Neural cell (in vitro differentiated cells): ENCODE results near the gene OR12D3. TPM values are rescaled to one million over a fixed set of nuclear protein-coding genes. Genes with fewer than 3 reads are reported as not detected.

Experiments
- H2AFZ ChIP-seq: fragments of 200-600, 300-800 bp; sonication (generic), shearing (Covaris generic); 2 replicates; pipeline ENCODE4 v1.6.0; 2014; ENCODE audit warnings: low read depth, mild to moderate bottlenecking, antibody characterized with exemption, low read length, moderate library complexity
- H3F3A ChIP-seq: fragments of 200-600 bp; shearing (Covaris generic); 2 replicates; pipeline ENCODE4 v1.6.1; 2016; ENCODE audit warnings: mild to moderate bottlenecking, moderate library complexity, mixed read lengths, antibody characterized with exemption, low read length; ENCODE audit not compliant: insufficient read depth, poor library complexity, severe bottlenecking
- H3K27ac ChIP-seq: fragments of 200-600, 300-800 bp; sonication (generic), shearing (Covaris generic); 2 replicates; pipeline ENCODE4 v1.5.1; 2014; ENCODE audit warnings: mild to moderate bottlenecking, low read length, moderate library complexity
- H3K27me3 ChIP-seq: fragments of 300-800, 200-600 bp; sonication (generic), shearing (Covaris generic); 2 replicates; pipeline ENCODE4 v1.6.0; 2014; ENCODE audit warnings: mild to moderate bottlenecking, low read depth, low read length, moderate library complexity; ENCODE audit not compliant: insufficient read depth
- H3K36me3 ChIP-seq: fragments of 300-800, 200-600 bp; sonication (generic), shearing (Covaris generic); 2 replicates; pipeline ENCODE4 v1.5.1; 2014; ENCODE audit warnings: mild to moderate bottlenecking, antibody characterized with exemption, low read length, moderate library complexity; ENCODE audit not compliant: insufficient read depth
- H3K4me2 ChIP-seq: fragments of 300-800, 200-600 bp; sonication (generic), shearing (Covaris generic); 2 replicates; pipeline ENCODE4 v1.6.0; 2014; ENCODE audit warnings: mild to moderate bottlenecking, low read length
- H3K4me3 ChIP-seq: fragments of 300-800, 200-600 bp; sonication (generic), shearing (Covaris generic); 2 replicates; pipeline ENCODE4 v1.5.1; 2014; ENCODE audit warnings: mild to moderate bottlenecking, low read length, moderate library complexity
- H3K79me2 ChIP-seq: fragments of 200-600 bp; shearing (Covaris generic); replicated peaks from 2 replicates; pipeline ENCODE4 v1.6.0; 2014; ENCODE audit warnings: mild to moderate bottlenecking, low read length, moderate library complexity; ENCODE audit not compliant: insufficient read depth
- H3K9ac ChIP-seq: fragments of 300-800, 200-600 bp; sonication (generic), shearing (Covaris generic); 2 replicates; pipeline ENCODE4 v1.6.1; 2016; ENCODE audit warnings: mild to moderate bottlenecking, low read length, mixed read lengths
- H3K9me2 ChIP-seq: fragments of 200-600 bp; shearing (Covaris generic); 2 replicates; pipeline ENCODE4 v1.6.1; 2016; ENCODE audit warnings: mild to moderate bottlenecking, low read length, mixed read lengths; ENCODE audit not compliant: insufficient read depth
- H3K9me3 ChIP-seq: fragments of 200-600, 300-800 bp; sonication (generic), shearing (Covaris generic); 2 replicates; pipeline ENCODE4 v1.6.1; 2016; ENCODE audit warnings: mild to moderate bottlenecking, mixed run types, low read length, moderate library complexity, mixed read lengths
- H4K20me1 ChIP-seq: fragments of 200-600 bp; shearing (Covaris generic); 2 replicates; pipeline ENCODE4 v1.6.1; 2016; ENCODE audit warnings: mild to moderate bottlenecking, mixed run types; ENCODE audit not compliant: insufficient read depth
- EP300 ChIP-seq: fragments of 450-650 bp; conservative IDR thresholded peaks from 2 replicates; pipeline ENCODE4 v1.6.1; 2014; ENCODE audit warnings: antibody characterized with exemption, mild to moderate bottlenecking, moderate library complexity; ENCODE audit not compliant: poor library complexity, severe bottlenecking
- EZH2 ChIP-seq: fragments of 200-600, 300-800 bp; shearing (Covaris generic), sonication (generic); IDR thresholded peaks from 2 replicates; pipeline ENCODE4 v1.6.1; 2014; ENCODE audit warnings: antibody characterized with exemption, low read length, borderline replicate concordance, mild to moderate bottlenecking; ENCODE audit not compliant: insufficient read depth, poor library complexity, severe bottlenecking
- MXI1 ChIP-seq: fragments of 450-650 bp; conservative IDR thresholded peaks from 2 replicates; pipeline ENCODE4 v1.6.1; 2014; ENCODE audit warnings: antibody characterized with exemption, mild to moderate bottlenecking; ENCODE audit not compliant: poor library complexity, severe bottlenecking
- POLR2AphosphoS5 ChIP-seq: IDR thresholded peaks from 2 replicates; pipeline ENCODE4 v1.6.1; 2012
- RAD21 ChIP-seq: fragments of 450-650 bp; conservative IDR thresholded peaks from 2 replicates; pipeline ENCODE4 v1.6.1; 2014; ENCODE audit warnings: antibody characterized with exemption, mild to moderate bottlenecking, moderate library complexity
- SMC3 ChIP-seq: fragments of 450-650 bp; conservative IDR thresholded peaks from 2 replicates; pipeline ENCODE4 v1.6.1; 2014; ENCODE audit warnings: antibody characterized with exemption, mild to moderate bottlenecking, moderate library complexity; ENCODE audit not compliant: poor library complexity
- TAF1 ChIP-seq: IDR thresholded peaks from 2 replicates; pipeline ENCODE4 v1.6.1; 2012; ENCODE audit warnings: low read depth
- polyA plus RNA-seq: library from polyadenylated mRNA; depleted of rRNA; stranded (reverse); fragments of >200 nt; gene quantifications from 2 replicates; pipeline ENCODE4 v1.2.3, GENCODE V29; 2014
- TF ChIP-seq, protein P1 (sequence below): fragments of 450-650 bp; IDR thresholded peaks from 2 replicates; pipeline ENCODE4 v1.5.1; 2014; ENCODE audit warnings: antibody characterized with exemption, mild to moderate bottlenecking, moderate library complexity; ENCODE audit not compliant: poor library complexity, severe bottlenecking
- TF ChIP-seq, protein P2 (sequence below): IDR thresholded peaks from 2 replicates; pipeline ENCODE4 v1.6.1; 2012; ENCODE audit warnings: borderline replicate concordance

The OR12D3 gene
- polyA plus RNA-seq, 1 donor from 2014 or later = not detected

DNA sequence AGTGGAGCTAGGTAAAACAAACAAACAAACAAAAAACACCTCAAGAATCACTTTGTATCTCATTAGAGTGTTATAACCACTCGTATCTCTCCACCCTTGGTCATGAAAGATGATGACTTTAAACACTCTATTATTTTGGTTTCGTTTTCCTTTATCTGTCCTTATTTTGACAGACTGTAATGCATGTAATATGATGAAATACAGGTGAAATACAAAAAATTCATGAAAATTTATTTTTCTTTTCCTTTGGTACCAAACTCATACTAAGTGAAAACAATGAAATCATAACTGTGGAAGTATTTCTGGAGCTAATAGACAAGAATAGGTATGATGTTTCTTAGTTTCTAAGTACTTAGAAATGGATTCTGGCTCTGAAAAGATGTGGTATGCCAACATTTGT, 24.4 kb upstream of the OR12D3 start:
- Histone ChIP-seq H3K36me3 (no peaks in the 10 kb centered on the region), H3K9ac (no peak overlapping the region), H3K79me2 (no peaks in the 10 kb centered on the region), H3K9me3 (no peaks in the 10 kb centered on the region), H3K27me3 (no peaks in the 10 kb centered on the region), H3K4me2 (no peak overlapping the region), H3K27ac (no peak overlapping the region), H3K4me3 (no peak overlapping the region), H3K9me2 (no peaks in the 10 kb centered on the region), H2AFZ (no peak overlapping the region), H3F3A (no peaks in the 10 kb centered on the region), H4K20me1 (no peaks in the 10 kb centered on the region)
- TF ChIP-seq, protein P1, sequence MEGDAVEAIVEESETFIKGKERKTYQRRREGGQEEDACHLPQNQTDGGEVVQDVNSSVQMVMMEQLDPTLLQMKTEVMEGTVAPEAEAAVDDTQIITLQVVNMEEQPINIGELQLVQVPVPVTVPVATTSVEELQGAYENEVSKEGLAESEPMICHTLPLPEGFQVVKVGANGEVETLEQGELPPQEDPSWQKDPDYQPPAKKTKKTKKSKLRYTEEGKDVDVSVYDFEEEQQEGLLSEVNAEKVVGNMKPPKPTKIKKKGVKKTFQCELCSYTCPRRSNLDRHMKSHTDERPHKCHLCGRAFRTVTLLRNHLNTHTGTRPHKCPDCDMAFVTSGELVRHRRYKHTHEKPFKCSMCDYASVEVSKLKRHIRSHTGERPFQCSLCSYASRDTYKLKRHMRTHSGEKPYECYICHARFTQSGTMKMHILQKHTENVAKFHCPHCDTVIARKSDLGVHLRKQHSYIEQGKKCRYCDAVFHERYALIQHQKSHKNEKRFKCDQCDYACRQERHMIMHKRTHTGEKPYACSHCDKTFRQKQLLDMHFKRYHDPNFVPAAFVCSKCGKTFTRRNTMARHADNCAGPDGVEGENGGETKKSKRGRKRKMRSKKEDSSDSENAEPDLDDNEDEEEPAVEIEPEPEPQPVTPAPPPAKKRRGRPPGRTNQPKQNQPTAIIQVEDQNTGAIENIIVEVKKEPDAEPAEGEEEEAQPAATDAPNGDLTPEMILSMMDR = no peak
- TF ChIP-seq MXI1 = no peak
- no peak for TF ChIP-seq EP300
- no peak for TF ChIP-seq POLR2AphosphoS5
- TF ChIP-seq SMC3 = no peak
- no peak for TF ChIP-seq RAD21
- TF ChIP-seq TAF1 = no peak
- TF ChIP-seq, protein P2, sequence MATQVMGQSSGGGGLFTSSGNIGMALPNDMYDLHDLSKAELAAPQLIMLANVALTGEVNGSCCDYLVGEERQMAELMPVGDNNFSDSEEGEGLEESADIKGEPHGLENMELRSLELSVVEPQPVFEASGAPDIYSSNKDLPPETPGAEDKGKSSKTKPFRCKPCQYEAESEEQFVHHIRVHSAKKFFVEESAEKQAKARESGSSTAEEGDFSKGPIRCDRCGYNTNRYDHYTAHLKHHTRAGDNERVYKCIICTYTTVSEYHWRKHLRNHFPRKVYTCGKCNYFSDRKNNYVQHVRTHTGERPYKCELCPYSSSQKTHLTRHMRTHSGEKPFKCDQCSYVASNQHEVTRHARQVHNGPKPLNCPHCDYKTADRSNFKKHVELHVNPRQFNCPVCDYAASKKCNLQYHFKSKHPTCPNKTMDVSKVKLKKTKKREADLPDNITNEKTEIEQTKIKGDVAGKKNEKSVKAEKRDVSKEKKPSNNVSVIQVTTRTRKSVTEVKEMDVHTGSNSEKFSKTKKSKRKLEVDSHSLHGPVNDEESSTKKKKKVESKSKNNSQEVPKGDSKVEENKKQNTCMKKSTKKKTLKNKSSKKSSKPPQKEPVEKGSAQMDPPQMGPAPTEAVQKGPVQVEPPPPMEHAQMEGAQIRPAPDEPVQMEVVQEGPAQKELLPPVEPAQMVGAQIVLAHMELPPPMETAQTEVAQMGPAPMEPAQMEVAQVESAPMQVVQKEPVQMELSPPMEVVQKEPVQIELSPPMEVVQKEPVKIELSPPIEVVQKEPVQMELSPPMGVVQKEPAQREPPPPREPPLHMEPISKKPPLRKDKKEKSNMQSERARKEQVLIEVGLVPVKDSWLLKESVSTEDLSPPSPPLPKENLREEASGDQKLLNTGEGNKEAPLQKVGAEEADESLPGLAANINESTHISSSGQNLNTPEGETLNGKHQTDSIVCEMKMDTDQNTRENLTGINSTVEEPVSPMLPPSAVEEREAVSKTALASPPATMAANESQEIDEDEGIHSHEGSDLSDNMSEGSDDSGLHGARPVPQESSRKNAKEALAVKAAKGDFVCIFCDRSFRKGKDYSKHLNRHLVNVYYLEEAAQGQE = no peak
- TF ChIP-seq EZH2 = no peak

DNA sequence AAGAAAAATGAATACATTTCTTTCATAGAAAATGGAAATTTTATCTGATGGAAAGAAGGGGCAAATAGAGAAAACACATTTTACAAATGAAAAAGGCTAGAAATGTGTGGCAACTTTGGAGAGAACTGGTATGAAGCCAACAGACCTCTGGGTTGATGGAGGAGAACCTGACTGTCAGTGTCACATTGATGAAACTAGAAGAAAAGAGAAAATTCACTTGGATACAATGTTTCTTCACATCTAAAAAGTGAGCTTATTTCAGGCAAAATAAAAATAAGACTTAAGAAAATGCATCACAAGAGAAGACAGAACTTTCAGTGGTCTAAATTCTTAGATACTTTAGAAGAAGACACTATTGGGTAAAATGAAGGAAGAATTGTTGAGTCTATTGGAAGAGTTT, 20.2 kb upstream of the OR12D3 start, which contains the start of gene OR12D2:
OR12D2 (plus strand) TSS at position 301 of the 400 bp plus-strand sequence. CDS start 1,069 bp downstream, outside the sequence.
- TF ChIP-seq MXI1 = no peak
- no peak for TF ChIP-seq SMC3
- TF ChIP-seq, protein P2 = no peak
- TF ChIP-seq EP300 = no peak
- TF ChIP-seq TAF1 = no peak
- TF ChIP-seq, protein P1 = no peak
- TF ChIP-seq EZH2 = no peak
- no peak for TF ChIP-seq RAD21
- TF ChIP-seq POLR2AphosphoS5 = no peak
- no peaks in the 10 kb centered on the region for H3K9me2 ChIP-seq
- no peak within 1 kb of the TSS for H2AFZ ChIP-seq
- H3K4me3 ChIP-seq = no peak within 1 kb of the TSS
- no peaks in the 10 kb centered on the region for H3K9me3 ChIP-seq
- H3K79me2 ChIP-seq = no peaks in the 10 kb centered on the region
- no peaks in the 10 kb centered on the region for H3F3A ChIP-seq
- H3K27me3 ChIP-seq = no peaks in the 10 kb centered on the region
- no peak within 1 kb of the TSS for H3K4me2 ChIP-seq
- H3K36me3 ChIP-seq = no peaks in the 10 kb centered on the region
- no peak within 1 kb of the TSS for H3K27ac ChIP-seq
- H4K20me1 ChIP-seq = no peaks in the 10 kb centered on the region
- no peak within 1 kb of the TSS for H3K9ac ChIP-seq
